NCI-H226 (cell line): Measurements from ENCODE around the gene FAM111B.
"Not testable (repeated sequence)": the region's sequence is repeated elsewhere in the genome, so short reads cannot be mapped to it uniquely, and the experiment has no call there.

Experiments used
- DNase-seq: peaks from one replicate; pipeline ENCODE4 v3.0.0-alpha.2; 2015

Gene FAM111B, protein sequence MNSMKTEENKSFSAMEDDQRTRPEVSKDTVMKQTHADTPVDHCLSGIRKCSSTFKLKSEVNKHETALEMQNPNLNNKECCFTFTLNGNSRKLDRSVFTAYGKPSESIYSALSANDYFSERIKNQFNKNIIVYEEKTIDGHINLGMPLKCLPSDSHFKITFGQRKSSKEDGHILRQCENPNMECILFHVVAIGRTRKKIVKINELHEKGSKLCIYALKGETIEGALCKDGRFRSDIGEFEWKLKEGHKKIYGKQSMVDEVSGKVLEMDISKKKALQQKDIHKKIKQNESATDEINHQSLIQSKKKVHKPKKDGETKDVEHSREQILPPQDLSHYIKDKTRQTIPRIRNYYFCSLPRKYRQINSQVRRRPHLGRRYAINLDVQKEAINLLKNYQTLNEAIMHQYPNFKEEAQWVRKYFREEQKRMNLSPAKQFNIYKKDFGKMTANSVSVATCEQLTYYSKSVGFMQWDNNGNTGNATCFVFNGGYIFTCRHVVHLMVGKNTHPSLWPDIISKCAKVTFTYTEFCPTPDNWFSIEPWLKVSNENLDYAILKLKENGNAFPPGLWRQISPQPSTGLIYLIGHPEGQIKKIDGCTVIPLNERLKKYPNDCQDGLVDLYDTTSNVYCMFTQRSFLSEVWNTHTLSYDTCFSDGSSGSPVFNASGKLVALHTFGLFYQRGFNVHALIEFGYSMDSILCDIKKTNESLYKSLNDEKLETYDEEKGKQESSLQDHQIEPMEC

DNA sequence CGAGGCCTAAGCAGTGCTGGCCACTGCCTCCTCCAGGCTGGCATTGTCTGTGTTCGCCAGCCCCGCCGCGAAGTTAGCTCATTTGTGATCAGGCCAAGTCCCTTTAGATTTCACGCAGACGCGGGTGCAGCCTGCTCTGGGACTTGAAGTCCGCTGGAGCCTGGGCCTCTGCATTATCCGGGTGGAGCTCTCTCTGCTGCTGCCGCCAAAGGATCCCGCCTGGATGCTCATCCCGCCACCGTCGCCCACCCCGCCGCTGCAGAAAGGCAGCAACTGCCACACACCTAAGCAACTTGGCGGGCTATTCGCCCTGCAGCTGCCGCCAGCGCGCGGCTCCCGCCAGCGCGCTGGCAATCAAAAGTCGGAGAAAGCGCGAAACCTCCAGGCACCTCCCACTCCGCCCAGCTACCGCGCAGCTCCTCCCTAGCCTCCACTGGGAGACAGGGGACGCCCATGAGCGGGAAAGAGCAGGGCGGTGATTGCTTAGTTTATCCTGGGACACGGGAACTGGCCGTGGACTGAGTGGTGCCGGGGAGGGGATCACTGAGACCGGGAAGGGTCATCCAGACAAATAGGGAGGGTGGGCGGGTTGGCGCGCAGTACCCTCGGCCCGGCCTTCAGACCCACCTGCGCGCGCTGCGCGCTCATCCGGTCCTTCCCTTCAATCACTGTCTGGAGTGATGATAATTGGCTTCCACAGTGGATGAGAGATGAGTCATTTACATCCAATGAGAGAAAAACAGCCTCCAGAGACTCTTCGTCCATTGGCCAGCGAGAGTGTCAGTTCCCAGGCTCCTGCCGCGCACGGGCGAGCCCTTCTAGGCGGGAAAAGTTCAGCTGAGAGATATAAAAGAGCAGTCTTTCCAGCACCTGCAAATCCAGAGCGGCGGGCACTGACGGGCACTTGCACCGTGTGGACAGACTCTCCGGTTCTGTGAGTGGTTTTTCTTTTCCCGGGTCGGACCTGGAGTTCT is at the start of gene FAM111B:
Gene FAM111B, plus strand, starts transcription at position 875 of the 974 bp plus-strand sequence. CDS start 2,389 bp downstream, outside the sequence.
- DNase-seq = peak; percentile 97

DNA sequence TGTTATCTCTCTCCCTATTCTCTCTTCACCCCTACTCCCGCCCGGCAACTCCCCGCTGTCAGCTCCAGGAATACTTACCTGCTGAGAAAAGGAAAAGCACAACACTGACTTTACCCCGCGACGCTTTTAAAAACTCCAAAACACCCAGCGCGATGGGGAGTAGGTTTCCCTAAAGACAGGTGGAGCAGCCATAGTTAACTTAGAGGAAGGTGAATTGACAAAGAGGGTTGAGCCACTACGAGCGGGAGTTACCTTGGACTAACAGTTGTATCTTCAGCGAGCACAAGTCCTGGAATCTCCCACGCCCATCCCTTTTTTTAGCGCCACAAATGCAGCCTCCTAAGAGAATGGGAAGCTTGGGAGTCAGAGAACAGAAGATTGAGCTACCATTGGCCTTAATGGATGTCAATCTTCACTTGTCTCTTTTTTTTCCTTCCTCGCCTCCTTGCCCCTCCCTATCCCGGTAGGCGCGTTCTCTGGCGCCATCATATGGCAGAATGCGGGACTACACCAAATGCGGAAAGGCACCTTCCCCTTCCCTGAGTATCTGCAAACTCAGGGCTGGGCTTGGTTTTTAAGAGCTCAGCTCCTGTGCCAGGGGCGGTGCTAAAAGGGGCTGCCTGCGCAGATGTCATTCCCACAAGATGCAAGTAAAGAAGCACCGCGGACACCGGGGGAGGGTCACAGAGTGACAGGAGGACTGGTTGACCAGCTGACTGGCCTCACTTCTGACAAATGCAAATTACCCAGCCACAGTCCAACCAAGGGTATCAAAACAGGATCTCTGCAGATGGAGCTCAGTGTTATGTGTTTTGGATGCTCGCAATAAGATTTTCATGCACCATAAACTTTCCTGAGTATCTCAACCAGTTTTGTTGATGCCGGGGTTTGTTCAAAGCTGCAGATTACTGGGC is 48.7 kb upstream of the FAM111B start:
- DNase-seq = peak; percentile 84

DNA sequence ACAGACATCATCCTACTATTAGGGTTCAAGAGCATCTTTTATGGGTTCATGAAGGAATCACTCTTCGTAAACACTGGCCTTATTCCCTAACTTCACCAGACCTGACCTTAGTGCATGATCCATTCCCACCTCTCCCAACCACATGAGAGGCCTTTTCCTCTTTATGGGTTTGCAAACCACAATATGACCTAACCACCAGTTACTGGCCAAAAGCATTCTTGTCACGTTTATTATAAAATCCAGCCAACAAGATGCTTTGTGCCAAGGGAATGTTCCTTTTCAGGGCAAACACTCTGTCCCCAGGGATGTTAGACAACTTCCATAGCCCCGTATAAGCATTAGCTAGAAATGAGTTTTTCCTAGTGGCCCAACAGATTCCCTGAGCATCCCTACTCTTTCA is 46.9 kb upstream of the FAM111B start:
- not testable (repeated sequence) for DNase-seq

DNA sequence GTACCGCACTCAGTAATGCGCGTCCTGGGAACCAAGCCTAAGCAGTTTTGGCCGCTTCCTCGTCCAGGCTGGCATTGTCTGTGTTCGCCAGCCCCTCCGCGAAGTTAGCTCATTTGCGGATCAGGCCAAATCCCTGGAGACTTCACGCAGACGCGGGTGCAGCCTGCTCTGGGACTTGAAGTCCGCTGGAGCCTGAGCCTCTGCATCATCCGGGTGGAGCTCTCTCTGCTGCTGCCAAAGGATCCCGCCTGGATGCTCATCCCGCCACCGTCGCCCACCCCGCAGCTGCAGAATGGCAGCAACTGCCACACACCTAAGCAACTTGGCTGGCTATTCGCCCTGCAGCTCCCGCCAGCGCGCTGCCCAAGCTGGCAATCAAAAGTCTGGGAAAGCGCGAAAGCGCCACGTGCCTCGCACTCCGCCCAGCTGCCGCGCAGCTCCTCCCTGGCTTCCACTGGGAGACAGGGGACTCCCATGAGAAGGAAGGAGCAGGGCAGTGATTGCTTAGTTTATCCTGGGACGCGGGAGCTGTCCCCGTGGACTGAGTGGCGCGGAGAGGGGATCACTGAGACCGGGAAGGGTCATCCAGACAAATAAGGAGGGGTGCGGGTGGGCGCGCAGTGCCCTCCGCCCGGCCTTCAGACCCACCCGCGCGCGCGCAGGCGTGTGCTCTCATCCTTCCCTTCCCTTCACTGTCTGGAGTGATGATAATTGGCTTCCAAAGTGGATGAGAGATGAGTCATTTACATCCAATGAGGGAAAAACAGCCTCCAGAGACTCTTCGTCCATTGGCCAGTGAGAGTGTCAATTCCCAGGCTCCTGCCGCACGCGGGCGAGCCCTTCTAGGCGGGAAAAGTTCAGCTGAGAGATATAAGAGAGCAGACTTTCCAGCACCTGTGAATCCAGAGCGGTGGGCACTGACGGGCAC is 44.2 kb upstream of the FAM111B start:
- no peak for DNase-seq

DNA sequence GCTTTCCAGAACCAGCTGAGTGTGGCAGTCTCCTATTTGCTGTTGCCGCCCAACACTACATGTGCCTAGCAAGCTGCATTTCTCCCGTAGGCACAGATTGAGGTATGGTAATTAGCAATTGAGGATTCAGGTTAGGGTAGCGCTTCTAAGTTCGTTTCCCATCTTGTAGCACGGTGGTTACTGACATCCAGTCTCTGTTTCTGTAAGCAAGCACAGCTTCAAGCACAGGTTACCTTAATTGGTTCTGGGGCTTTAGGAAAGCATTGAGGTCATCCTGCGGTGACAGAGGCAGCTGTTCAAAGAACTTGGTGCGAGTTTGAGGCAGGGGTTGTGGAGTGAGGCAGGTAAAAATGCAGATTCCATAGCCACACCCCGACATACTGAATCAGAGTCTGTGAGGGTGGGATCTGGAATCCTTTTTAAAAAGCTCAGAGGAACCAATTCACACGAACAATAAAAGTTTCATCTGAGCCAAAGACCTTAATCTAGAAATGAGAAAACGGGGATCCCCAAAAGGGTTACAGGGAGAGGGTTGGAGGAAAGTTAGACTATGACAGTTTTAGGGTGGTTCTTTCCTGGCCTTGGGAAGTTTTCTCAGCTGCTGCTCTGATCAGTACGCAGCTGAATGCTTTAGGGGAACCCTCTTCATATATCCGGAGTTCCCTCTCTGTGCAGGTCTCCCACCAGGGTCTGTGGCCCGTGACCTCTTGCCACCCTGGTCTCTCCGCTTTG is 42.9 kb upstream of the FAM111B start:
- DNase-seq = not testable (repeated sequence)

DNA sequence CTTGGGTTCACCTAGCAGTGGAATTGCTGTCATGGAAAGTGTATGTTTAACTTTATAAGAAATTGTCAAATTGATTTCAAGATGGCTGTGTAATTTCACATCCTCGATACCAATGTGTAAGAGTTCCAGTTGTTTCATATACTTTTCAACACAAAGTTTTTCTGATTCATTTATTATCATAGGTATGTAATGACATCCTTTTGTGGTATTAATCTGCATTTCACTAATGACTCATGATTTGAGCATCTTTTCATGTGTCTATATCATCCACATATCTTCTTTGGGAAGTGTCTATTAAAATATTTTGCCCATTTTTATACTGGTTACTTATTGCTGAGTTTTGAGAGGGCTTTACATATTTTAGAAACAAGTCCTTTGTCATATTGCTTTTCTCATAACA is 38.0 kb upstream of the FAM111B start:
- DNase-seq = no peak

DNA sequence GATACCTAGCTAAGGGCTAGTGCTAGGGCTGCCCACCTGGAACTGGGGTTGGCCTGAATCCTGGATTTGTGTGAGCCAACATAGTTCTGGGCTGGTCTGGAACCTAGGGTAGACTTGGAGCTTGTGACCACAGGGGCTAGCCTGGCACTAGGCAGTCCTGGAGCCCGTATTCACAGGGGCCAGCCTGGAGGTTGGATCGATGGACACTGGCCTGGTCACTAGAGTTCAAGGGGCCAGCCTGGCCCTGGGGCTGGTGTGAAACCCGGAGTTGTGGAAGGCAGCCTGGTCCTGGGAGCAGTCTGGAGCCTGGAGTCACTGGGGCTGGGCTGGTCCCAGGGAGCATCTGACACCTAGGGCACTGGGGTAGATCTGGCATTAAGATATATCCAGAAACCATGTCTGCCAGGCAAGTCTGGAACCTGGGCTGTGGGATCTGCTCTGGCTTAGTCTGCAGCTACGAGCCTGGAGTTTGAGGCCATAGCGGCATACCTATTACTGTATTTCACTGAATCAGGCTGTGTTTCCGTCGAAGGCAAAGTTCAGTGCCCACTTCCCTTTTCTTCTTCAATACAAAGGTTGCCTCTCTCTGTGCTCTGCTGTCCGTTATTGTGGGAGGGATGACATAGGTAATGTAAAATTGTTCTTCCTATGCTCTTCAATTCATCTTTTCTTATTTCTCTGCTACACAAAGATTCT is 30.0 kb upstream of the FAM111B start:
- no peak for DNase-seq

DNA sequence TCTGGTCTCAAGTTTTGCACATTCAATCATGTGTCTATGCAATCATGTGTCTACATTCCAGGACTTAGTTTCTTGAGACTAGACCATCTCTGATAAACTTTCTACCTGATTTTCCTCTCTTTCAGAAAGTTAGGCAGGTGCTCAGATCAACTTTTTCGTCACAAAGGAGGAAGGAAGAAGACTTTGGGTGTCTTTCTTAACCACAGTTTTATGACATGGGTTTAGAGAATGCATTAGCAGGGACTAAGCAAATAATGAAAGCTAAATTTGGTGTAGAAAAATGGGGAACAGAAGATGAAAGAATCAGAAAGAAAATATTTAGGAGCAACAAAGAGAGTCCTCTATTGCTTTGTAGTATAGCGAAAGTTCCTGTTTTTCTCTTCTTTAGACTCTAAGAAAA is 28.6 kb upstream of the FAM111B start:
- no peak for DNase-seq

DNA sequence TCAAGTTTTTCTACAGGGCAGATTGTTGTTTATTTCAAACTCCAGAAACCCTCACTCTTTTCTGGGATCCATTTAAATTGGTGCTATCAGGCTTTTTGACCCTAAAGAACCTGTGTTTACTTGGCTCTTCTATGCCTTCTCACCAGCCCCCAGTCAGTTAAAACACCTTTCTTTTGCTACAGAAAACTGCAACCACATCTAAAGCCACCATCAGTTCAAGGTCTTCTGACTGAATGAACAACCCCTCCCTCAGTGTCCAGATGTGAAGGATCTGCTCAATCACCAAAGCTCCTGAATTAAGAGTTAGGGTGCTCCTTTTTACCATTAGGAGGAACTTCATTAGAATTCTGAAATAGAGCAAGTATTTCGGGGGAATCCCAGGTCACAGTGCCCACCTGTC is 28.0 kb upstream of the FAM111B start:
- no peak for DNase-seq

DNA sequence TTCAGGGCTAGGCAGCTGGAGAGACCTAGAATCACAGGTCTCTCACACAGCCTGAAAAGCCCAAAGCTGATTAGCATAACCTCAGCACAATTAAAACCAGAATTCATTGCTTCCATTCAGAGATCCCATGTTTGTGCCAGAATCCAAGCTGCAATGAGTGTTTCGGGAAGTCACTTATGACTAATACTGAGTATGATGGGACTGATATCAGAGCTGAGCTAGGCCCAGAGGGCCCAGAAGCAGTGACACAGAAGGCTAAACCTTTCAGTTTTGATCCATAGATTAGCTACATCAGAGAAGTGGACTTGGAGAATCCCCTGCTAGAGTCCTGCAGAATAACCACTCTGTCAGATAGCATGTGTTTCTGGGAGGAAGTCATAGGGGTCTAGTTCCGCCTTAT is 26.6 kb upstream of the FAM111B start:
- DNase-seq = not testable (repeated sequence)

DNA sequence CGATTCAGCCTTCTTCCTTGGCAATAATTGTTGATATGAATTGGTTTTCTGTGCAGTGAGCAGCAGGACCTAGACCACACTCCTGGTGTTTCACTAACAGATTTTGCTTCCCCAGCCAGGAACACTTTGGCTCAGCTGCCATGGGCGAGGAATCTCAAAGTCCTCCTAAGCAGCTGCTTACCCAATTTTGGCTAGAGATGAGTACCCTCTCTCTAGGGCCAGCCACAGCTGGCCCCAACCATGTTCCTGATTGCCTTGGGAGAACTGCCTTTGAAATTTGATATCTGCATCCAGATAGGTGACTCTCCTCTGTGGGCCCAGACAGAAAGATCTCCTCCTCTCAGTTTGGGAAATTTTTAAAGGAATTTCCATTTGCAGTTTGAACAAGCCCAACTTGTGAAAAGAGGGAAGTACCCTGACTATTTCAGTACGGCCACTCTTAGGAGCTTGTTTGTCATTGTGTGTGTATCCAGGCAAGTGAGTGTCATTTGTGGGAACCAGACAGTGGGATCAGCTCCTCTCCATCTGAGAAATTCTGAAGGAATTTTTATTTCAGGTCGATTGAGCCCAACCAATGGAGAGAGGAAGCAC is 25.5 kb upstream of the FAM111B start:
- DNase-seq = not testable (repeated sequence)

DNA sequence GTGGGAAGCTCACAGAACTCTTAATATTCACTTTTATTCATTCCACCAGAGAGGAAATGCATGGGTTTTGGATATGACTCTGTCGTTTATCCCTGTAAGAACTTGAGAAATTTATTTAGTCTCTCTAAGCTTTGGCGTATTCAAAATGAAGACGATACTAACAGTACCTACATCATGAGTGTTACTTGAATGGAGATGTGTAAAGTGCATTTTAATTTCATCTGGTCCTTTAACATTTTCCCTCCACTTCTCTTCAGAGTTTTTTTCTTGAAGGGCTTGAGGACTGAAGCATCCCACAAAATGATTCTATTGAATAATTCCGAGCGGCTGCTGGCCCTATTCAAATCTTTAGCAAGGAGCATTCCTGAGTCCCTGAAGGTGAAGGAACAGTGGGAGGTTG is 21.0 kb upstream of the FAM111B start, which contains the start of gene GLYATL1B:
Gene GLYATL1B, plus strand, starts transcription at position 301 of the 400 bp plus-strand sequence. Its CDS starts 0 bp downstream, at position 301.
- DNase-seq = not testable (repeated sequence)

DNA sequence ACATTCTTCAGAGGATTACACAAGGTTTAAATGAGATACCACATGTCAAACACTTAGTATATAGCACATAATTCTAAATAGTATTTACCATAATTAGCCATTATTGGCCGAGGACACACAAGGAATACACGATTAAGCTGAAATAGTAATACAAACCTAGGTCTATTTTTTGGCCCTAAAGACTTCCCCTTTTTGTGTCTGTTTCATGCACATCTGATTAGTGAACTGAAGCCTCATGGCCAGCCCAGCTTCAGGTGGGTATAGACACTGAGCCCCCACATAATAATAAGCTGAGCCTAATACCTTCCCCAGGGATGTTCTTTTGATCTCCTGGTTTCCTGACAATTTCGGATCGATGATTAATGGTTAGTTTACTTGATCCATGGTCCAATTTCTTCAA is 18.9 kb upstream of the FAM111B start:
- no peak for DNase-seq

DNA sequence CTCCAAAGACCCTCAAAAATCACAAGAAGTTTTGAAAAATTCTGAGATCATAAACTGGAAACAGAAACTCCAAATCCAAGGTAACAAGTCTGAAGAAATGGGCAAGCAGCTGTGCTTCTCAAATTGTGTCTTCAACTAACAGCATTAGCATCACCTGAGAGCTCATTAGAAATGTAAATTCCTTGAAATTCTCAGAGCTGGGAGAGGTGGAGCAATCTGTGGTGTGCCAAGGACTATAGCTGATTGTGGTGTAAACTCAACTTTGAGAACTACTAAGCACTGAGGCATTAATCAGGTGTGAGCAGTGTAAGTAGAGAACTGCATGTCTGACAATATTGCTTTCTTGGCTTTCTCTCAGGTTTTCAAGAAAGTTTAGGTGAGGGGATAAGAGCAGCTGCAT is 13.5 kb upstream of the FAM111B start:
- not testable (repeated sequence) for DNase-seq

DNA sequence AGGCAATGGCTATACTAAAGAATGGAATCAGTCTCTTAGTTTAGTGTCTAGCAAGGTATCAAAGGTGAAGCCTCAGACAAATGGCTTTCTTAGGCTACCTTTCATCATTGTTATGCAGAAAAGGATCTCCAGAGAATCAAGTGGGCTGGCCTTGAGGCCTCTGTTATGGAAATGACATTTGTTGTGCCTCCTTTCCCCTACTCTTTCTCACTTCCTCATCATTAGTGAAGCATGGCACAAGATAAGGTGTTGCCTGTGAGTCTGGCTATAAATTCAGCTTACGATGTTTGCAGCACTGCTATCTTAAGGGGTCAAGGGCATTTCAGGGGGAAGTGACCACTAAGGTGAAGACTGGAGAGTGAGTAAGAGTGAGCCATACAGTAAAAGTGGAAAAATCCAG is 11.8 kb upstream of the FAM111B start:
- not testable (repeated sequence) for DNase-seq

DNA sequence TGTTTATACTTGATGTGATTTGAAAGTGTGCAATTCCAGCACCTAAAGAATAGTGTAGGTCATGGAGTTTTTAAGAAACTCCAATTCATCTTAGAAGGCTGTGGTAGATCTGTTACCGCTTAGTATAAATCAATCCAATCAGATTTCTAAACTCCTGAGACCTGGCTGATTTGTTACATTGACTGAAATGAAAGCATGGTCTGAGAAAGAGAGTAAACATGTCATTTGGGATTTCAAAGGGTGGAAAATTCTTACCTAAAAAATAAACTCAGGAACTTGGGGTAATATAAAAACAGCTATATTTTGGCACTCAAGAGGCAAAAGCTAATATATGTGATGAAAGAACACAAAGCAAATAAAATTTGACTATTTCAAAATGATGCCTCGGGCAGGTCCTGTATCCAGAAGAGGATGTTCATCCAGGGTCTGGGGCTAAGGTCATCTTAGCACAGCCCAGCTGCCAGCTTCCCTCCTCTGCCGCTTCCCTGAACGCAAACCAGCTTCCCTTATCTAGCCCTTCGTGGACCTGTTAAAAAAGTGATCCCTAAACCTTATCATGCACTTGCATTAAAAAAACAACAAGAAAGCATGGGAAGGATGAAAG is 11.0 kb upstream of the FAM111B start:
- not testable (repeated sequence) for DNase-seq

DNA sequence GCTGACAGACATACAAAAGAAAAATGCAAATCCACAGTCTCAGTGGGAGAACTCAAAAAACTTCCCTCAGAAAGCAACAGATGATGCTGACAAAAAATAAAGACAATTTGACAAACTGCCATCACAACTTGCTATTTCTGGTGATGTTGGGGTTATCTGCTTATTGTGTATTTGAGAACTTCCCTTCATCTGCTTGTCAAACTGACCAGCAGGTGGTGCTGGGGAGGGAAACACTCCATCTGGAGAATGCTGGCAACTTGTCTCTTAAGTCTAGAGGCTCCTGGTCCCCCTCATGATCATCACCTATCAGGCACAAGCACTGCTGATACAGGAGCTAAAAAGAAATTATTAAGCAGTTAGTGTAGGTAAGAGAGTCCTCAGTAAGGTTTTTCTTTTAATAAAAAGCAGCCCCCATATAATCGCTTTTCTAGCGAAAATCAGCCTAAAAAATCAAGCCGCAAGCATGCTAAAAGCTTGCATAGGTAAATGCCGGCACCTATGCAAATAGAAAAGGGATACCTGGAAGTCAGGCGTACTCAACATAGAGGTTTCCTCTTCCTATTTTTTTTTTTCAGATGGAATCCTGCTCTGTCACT is 9.8 kb upstream of the FAM111B start:
- DNase-seq = no peak

DNA sequence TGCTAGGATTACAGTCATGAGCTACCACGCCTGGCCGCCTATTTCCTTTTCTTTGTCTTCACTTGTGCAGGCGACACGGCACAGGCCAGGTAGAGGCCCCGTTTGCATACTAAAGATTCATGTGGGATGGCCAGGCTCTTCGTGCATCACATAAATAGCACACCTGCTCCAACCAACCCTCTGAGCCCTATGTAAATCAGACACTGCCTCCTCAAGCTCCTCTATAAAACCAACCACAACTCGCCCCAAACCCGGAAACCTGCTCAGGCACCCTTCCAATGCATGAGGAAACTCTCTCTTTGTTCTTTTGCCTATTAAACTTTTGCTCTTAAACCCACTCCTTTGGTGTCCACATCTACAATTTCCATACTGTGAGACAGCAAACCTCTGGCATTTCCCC is 9.1 kb upstream of the FAM111B start:
- not testable (repeated sequence) for DNase-seq
